Parathyroid adenoma (tissue), 2 donors: ENCODE data around the gene DDX23.
A peak's percentile ranks its signal among the peaks of the same experiment; 100 is the strongest.
"Not testable (repeated sequence)": the region's sequence is repeated elsewhere in the genome, so short reads cannot be mapped to it uniquely, and the experiment has no call there.

Source experiments
- H2AFZ ChIP-seq: fragments of 300-600 bp; sonication (generic); one replicate; pipeline ENCODE4 v1.7.0; 2017; ENCODE audit warnings: antibody characterized with exemption, mild to moderate bottlenecking
- H3K27ac ChIP-seq: fragments of 300-600 bp; sonication (generic); one replicate; pipeline ENCODE4 v1.7.0; 2017
- H3K27me3 ChIP-seq: fragments of 300-600 bp; sonication (generic); one replicate; pipeline ENCODE4 v1.7.0; 2017; ENCODE audit warnings: low read length; ENCODE audit not compliant: control insufficient read depth, insufficient read depth
- H3K36me3 ChIP-seq: fragments of 300-600 bp; sonication (generic); one replicate; pipeline ENCODE4 v1.7.0; 2017; ENCODE audit warnings: low read length; ENCODE audit not compliant: control insufficient read depth, insufficient read depth
- H3K4me1 ChIP-seq: fragments of 300-600 bp; sonication (generic); one replicate; pipeline ENCODE4 v1.7.0; 2017; ENCODE audit warnings: control low read depth
- H3K4me2 ChIP-seq: fragments of 300-600 bp; sonication (generic); one replicate; pipeline ENCODE4 v1.7.0; 2017; ENCODE audit warnings: low read length
- H3K4me3 ChIP-seq: fragments of 300-600 bp; sonication (generic); one replicate; pipeline ENCODE4 v1.7.0; 2017; ENCODE audit warnings: low read depth, low read length
- H3K79me2 ChIP-seq: fragments of 300-600 bp; sonication (generic); one replicate; pipeline ENCODE4 v1.7.0; 2017; ENCODE audit warnings: control low read depth
- H3K9ac ChIP-seq: fragments of 300-600 bp; sonication (generic); one replicate; pipeline ENCODE4 v1.7.0; 2017; ENCODE audit warnings: mild to moderate bottlenecking
- H3K9me3 ChIP-seq: fragments of 300-600 bp; sonication (generic); one replicate; pipeline ENCODE4 v1.7.0; 2017; ENCODE audit warnings: low read length; ENCODE audit not compliant: control insufficient read depth
- TF ChIP-seq, protein P1 (sequence below): fragments of 300-600 bp; sonication (generic); IDR thresholded peaks from one replicate; pipeline ENCODE4 v1.7.0; 2017; ENCODE audit warnings: antibody characterized with exemption, mild to moderate bottlenecking
- donor health status: primary hyperparathyroidism.

DDX23 gene

DNA sequence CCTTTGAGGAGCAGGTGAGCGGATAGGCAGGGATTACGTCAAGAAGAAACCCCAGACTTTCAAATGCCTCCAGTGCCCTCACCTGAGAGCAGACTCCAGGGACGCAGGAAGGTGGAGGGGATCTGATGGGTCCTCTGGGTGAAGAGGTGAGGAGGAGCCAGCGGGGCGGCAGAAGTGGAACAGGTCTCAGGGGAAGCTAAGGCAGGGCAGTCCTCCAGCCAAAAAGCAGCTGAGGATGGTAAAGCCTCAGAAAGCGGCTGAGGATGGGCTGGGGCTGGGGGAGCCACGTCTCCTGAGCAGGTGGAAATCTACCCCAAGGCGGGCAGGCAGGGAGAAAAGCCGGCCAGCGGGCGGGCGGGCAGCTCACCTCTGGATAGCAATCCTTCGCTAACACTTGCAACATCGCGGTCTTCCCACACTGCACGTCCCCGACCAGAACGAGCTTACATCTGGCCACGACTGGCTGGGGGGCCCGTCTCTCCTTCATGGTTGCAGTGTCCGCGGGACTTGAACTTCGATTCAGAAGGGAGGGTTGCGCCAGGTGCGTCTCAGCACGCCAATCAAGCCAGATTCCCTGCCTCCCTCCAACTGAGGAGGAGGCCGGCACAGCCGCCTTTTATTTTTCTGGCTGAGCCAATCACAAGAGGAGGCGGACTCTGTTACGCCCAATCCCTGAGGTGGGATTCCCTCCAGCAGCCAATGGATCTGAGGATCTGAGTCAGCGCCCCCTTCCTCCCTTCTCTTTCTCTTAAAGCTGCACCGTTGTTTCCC lies 13.5 kb upstream of the DDX23 start, which contains the start of gene RND1:
RND1 (minus strand) TSS at position 590 of the 771 bp plus-strand sequence; CDS start at position 487, 103 bp downstream.
- Histone ChIP-seq H3K4me1 (peaks cover 3% of the 10 kb centered on the region), H3K79me2 (no peaks in the 10 kb centered on the region), H2AFZ (peak within 1 kb of the TSS; percentile 86), H3K9ac (no peak within 1 kb of the TSS), H3K9me3 (no peaks in the 10 kb centered on the region), H3K4me2 (peak within 1 kb of the TSS; percentile 64), H3K36me3 (no peaks in the 10 kb centered on the region), H3K4me3 (peak within 1 kb of the TSS; percentile 57), H3K27ac (no peak within 1 kb of the TSS), H3K27me3 (no peaks in the 10 kb centered on the region)
- TF ChIP-seq, protein P1, sequence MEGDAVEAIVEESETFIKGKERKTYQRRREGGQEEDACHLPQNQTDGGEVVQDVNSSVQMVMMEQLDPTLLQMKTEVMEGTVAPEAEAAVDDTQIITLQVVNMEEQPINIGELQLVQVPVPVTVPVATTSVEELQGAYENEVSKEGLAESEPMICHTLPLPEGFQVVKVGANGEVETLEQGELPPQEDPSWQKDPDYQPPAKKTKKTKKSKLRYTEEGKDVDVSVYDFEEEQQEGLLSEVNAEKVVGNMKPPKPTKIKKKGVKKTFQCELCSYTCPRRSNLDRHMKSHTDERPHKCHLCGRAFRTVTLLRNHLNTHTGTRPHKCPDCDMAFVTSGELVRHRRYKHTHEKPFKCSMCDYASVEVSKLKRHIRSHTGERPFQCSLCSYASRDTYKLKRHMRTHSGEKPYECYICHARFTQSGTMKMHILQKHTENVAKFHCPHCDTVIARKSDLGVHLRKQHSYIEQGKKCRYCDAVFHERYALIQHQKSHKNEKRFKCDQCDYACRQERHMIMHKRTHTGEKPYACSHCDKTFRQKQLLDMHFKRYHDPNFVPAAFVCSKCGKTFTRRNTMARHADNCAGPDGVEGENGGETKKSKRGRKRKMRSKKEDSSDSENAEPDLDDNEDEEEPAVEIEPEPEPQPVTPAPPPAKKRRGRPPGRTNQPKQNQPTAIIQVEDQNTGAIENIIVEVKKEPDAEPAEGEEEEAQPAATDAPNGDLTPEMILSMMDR = peak; percentile 18

DNA sequence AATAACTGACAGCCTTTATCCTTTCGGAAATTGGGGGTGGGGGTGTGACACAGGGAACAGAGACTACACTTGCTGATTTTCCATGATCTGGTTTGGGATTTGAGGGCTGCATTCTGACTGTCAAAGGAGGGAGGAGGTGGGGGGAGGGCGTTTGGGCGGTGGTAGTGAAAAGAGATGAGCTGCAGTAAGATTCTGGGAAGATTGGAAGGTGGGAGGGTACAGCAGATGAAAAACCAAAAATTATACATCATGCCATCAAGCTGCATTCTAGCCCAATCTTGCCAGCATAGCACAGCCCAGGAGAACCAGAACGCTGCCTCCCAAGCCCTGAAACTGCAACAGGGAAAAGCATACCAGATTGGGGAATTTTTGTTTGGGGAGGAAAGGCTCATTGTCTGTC lies 11.3 kb upstream of the DDX23 start:
- H2AFZ ChIP-seq = no peak overlapping the region
- no peaks in the 10 kb centered on the region for H3K9me3 ChIP-seq
- H3K9ac ChIP-seq = no peak overlapping the region
- H3K36me3 ChIP-seq = no peaks in the 10 kb centered on the region
- TF ChIP-seq, protein P1 = no peak
- no peaks in the 10 kb centered on the region for H3K79me2 ChIP-seq
- no peaks in the 10 kb centered on the region for H3K27me3 ChIP-seq
- H3K4me2 ChIP-seq = no peak overlapping the region
- H3K4me3 ChIP-seq = no peak overlapping the region
- no peak overlapping the region for H3K27ac ChIP-seq
- peaks cover 3% of the 10 kb centered on the region for H3K4me1 ChIP-seq

DNA sequence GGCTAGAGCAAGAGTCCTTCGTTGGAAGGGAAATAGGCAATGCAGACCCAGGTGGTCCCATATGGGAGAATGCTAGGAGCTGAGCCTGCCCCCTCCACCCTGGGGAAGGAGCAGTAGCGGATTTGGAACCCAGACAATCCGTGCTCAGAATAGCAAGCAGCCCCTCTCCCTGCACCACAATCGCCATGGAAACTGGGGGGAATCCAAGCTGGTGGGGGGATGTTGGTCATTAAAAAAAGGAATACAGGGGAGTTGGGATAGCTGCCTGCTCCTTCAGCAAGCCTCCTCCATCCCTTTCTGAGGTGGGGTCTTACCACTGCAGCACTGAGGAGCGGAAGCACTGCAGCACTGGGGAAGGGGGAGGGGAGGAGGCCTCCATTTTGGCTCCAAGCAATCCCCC lies 10.8 kb upstream of the DDX23 start:
- Histone ChIP-seq H3K27ac (no peak overlapping the region), H3K79me2 (no peaks in the 10 kb centered on the region), H3K27me3 (no peaks in the 10 kb centered on the region), H3K4me3 (no peak overlapping the region), H2AFZ (no peak overlapping the region), H3K36me3 (no peaks in the 10 kb centered on the region), H3K4me2 (no peak overlapping the region), H3K4me1 (peaks cover 3% of the 10 kb centered on the region), H3K9me3 (no peaks in the 10 kb centered on the region), H3K9ac (no peak overlapping the region)
- TF ChIP-seq, protein P1 = no peak

DNA sequence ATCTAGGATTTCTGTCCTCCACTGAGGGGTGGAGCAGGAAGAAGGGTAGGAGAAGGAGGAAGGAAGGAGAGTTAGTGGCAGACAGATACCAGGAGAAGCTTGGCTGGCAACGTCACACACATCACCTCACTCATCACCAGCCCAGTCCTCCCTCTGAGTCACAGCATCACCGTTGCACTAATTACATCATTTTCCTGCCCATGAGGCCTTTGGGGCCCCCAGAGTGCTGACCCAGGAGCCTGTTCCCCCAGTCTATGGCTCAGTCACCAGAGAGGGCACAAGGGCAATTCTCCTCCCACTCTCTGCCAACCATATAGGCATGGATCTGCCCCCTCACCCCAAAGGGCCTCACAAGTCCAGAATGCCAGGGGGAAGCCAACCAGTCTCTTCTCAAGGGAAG lies 9.1 kb upstream of the DDX23 start:
- Histone ChIP-seq H3K36me3 (no peaks in the 10 kb centered on the region), H3K79me2 (no peaks in the 10 kb centered on the region), H3K9ac (no peak overlapping the region), H3K4me2 (no peak overlapping the region), H3K4me3 (no peak overlapping the region), H2AFZ (no peak overlapping the region), H3K4me1 (peaks cover 3% of the 10 kb centered on the region), H3K9me3 (no peaks in the 10 kb centered on the region), H3K27ac (no peak overlapping the region), H3K27me3 (no peaks in the 10 kb centered on the region)
- TF ChIP-seq, protein P1 = no peak

DNA sequence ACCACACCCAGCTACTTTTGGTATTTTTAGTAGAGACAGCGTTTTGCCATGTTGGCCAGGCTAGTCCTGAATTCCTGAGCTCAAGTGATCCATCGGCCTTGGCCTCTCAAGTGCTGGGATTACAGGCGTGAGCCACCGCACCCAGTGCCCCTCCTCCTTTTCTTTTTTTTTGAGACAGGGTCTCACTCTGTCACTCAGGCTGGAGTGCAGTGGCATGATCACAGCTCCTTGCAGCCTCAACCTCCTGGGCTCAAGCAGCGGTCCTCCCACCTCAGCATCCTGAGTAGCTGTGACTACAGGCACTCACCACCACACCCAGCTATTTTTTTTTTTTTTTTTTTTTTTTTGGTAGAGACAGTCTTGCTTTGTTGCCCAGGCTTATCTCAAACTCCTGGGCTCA lies 8.3 kb upstream of the DDX23 start:
- not testable (repeated sequence) for H3K27me3 ChIP-seq, H3K27ac ChIP-seq, H2AFZ ChIP-seq

More for the DNA sequence above, 8.3 kb upstream of the DDX23 start:
- H3K4me2 ChIP-seq, H3K36me3 ChIP-seq, H3K9ac ChIP-seq, H3K4me3 ChIP-seq, H3K4me1 ChIP-seq, H3K9me3 ChIP-seq, H3K79me2 ChIP-seq: not testable (repeated sequence)
